MM.1S (cell line): ENCODE measurements around the gene OTOP2.

Experiments used
- CTCF ChIP-seq: fragments of 300-600 bp; sonication (generic); IDR thresholded peaks from 2 replicates; pipeline ENCODE4 v1.5.1; 2016; ENCODE audit warnings: antibody characterized with exemption, low read length, mixed read lengths
- EZH2 ChIP-seq: fragments of 300-600 bp; sonication (generic); optimal IDR thresholded peaks from 2 replicates; pipeline ENCODE3; 2017; ENCODE audit warnings: low read depth, mild to moderate bottlenecking, antibody characterized with exemption, low read length, mixed read lengths

- TF ChIP-seq CTCF (no peak), EZH2 (no peak)
These were observed 48.0 kb upstream of the OTOP2 start for GRCh38 chr17:74875977-74876593.
